22Rv1 (cell line): ENCODE data around the gene HBE1.

Experiments
- ZFX ChIP-seq: fragments of 450-650 bp; IDR thresholded peaks from 2 replicates; pipeline ENCODE4 v1.6.1; 2017; ENCODE audit warnings: antibody characterized with exemption, borderline replicate concordance
- TF ChIP-seq, protein P1 (sequence below): fragments of 450-650 bp; IDR thresholded peaks from 2 replicates; pipeline ENCODE4 v1.5.1; 2017; ENCODE audit warnings: mild to moderate bottlenecking

GRCh38 chr11:5229796-5230195 is 39.9 kb downstream of the HBE1 start:
- TF ChIP-seq, protein P1, sequence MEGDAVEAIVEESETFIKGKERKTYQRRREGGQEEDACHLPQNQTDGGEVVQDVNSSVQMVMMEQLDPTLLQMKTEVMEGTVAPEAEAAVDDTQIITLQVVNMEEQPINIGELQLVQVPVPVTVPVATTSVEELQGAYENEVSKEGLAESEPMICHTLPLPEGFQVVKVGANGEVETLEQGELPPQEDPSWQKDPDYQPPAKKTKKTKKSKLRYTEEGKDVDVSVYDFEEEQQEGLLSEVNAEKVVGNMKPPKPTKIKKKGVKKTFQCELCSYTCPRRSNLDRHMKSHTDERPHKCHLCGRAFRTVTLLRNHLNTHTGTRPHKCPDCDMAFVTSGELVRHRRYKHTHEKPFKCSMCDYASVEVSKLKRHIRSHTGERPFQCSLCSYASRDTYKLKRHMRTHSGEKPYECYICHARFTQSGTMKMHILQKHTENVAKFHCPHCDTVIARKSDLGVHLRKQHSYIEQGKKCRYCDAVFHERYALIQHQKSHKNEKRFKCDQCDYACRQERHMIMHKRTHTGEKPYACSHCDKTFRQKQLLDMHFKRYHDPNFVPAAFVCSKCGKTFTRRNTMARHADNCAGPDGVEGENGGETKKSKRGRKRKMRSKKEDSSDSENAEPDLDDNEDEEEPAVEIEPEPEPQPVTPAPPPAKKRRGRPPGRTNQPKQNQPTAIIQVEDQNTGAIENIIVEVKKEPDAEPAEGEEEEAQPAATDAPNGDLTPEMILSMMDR = no peak
- no peak for TF ChIP-seq ZFX
